Mesenchymal stem cell (in vitro differentiated cells and primary cell): Measurements from ENCODE around the gene TRPM2.

Source experiments
- DNase-seq: peaks from one replicate; pipeline ENCODE4 v3.0.0-alpha.2; 2013
- H2AFZ ChIP-seq: one replicate; pipeline ENCODE4 v1.6.1; 2013; ENCODE audit warnings: low read depth, mild to moderate bottlenecking, control low read depth, inconsistent platforms, low read length, moderate library complexity
- H2AK5ac ChIP-seq: 2 replicates; pipeline ENCODE4 v1.6.1; 2013; ENCODE audit warnings: low read length, moderate library complexity, mild to moderate bottlenecking, inconsistent platforms; ENCODE audit not compliant: severe bottlenecking
- H2BK120ac ChIP-seq: one replicate; pipeline ENCODE4 v1.6.1; 2013; ENCODE audit warnings: low read depth, mild to moderate bottlenecking, inconsistent platforms, low read length, moderate library complexity
- H2BK12ac ChIP-seq, 2 experiments: one replicate each; pipeline ENCODE4 v1.6.1; 2013; ENCODE audit warnings: inconsistent platforms in 2 of 2, low read length in 2 of 2, mild to moderate bottlenecking in 2 of 2, moderate library complexity in 2 of 2, control low read depth in 1 of 2
- H2BK15ac ChIP-seq: one replicate; pipeline ENCODE4 v1.6.1; 2013; ENCODE audit warnings: mild to moderate bottlenecking, low read depth, inconsistent platforms; ENCODE audit not compliant: poor library complexity, severe bottlenecking
- H2BK5ac ChIP-seq: 2 replicates; pipeline ENCODE4 v1.6.1; 2013; ENCODE audit warnings: low read depth, mild to moderate bottlenecking, low read length, control low read depth, inconsistent platforms; ENCODE audit not compliant: poor library complexity, severe bottlenecking
- H3K14ac ChIP-seq, 2 experiments: one replicate each; pipeline ENCODE4 v1.6.1; 2013; ENCODE audit warnings: inconsistent platforms in 2 of 2, low read length in 2 of 2, control low read depth in 1 of 2, mild to moderate bottlenecking in 1 of 2, moderate library complexity in 1 of 2
- H3K18ac ChIP-seq, 2 experiments: one replicate each; pipeline ENCODE4 v1.6.1; 2013; ENCODE audit warnings: inconsistent platforms in 2 of 2, low read length in 2 of 2, control low read depth in 1 of 2, low read depth in 1 of 2, mild to moderate bottlenecking in 1 of 2
- H3K23ac ChIP-seq, 2 experiments: one replicate each; pipeline ENCODE4 v1.6.1; 2013; ENCODE audit warnings: inconsistent platforms in 2 of 2, low read length in 2 of 2, mild to moderate bottlenecking in 2 of 2, moderate library complexity in 2 of 2, control low read depth in 1 of 2
- H3K27ac ChIP-seq: 2 replicates; pipeline ENCODE4 v1.5.1; 2013; ENCODE audit warnings: mild to moderate bottlenecking, moderate library complexity, low read length, control low read depth, inconsistent platforms; ENCODE audit not compliant: poor library complexity, severe bottlenecking
- H3K27me3 ChIP-seq, 2 experiments: 2 replicates each; pipeline versions ENCODE4 v1.6.1 to v1.7.0; 2013; ENCODE audit warnings: low read length in 2 of 2, mild to moderate bottlenecking in 2 of 2, moderate library complexity in 2 of 2, control low read depth in 1 of 2, inconsistent platforms in 1 of 2; ENCODE audit not compliant: control insufficient read depth in 1 of 2, insufficient read depth in 1 of 2
- H3K36me3 ChIP-seq, 2 experiments: 2 replicates each; pipeline versions ENCODE4 v1.6.1 to v1.7.0; 2013; ENCODE audit warnings: low read length in 2 of 2, control low read depth in 1 of 2, inconsistent platforms in 1 of 2, low read depth in 1 of 2, mild to moderate bottlenecking in 1 of 2; ENCODE audit not compliant: insufficient read depth in 2 of 2, control insufficient read depth in 1 of 2
- H3K4ac ChIP-seq, 2 experiments: one replicate each; pipeline ENCODE4 v1.6.1; 2013; ENCODE audit warnings: inconsistent platforms in 2 of 2, low read length in 2 of 2, mild to moderate bottlenecking in 2 of 2, moderate library complexity in 2 of 2, control low read depth in 1 of 2, low read depth in 1 of 2
- H3K4me1 ChIP-seq: 2 replicates; pipeline ENCODE4 v1.6.1; 2013; ENCODE audit warnings: low read depth, low read length, control low read depth; ENCODE audit not compliant: control insufficient read depth, insufficient read depth
- H3K4me2 ChIP-seq: 2 replicates; pipeline ENCODE4 v1.6.1; 2013; ENCODE audit warnings: low read length, mild to moderate bottlenecking, inconsistent platforms; ENCODE audit not compliant: poor library complexity, severe bottlenecking
- H3K4me3 ChIP-seq, 2 experiments: 2 replicates each; pipeline versions ENCODE4 v1.5.1 to v1.7.0; 2013; ENCODE audit warnings: low read length in 2 of 2, mild to moderate bottlenecking in 2 of 2, control low read depth in 1 of 2, low read depth in 1 of 2; ENCODE audit not compliant: insufficient read depth in 1 of 2
- H3K79me1 ChIP-seq: replicated peaks from 2 replicates; pipeline ENCODE4 v1.6.1; 2013; ENCODE audit warnings: mild to moderate bottlenecking, control low read depth, low read length, inconsistent platforms; ENCODE audit not compliant: poor library complexity, severe bottlenecking
- H3K9ac ChIP-seq: 2 replicates; pipeline ENCODE4 v1.7.0; 2013; ENCODE audit warnings: mild to moderate bottlenecking, low read length, moderate library complexity
- H3K9me3 ChIP-seq: 2 replicates; pipeline ENCODE4 v1.7.0; 2013; ENCODE audit warnings: mild to moderate bottlenecking, low read length; ENCODE audit not compliant: control insufficient read depth
- H4K8ac ChIP-seq: one replicate; pipeline ENCODE4 v1.6.1; 2013; ENCODE audit warnings: inconsistent platforms, mild to moderate bottlenecking, low read length, moderate library complexity
- H4K91ac ChIP-seq: one replicate; pipeline ENCODE4 v1.6.1; 2013; ENCODE audit warnings: mild to moderate bottlenecking, low read length, inconsistent platforms
- WGBS: methylation state at CpG from one replicate; pipeline ENCODE4 v1.1.7; 2013; ENCODE audit warnings: mixed read lengths; 5-methylcytosine and 5-hydroxymethylcytosine counted together

TRPM2 gene

DNA sequence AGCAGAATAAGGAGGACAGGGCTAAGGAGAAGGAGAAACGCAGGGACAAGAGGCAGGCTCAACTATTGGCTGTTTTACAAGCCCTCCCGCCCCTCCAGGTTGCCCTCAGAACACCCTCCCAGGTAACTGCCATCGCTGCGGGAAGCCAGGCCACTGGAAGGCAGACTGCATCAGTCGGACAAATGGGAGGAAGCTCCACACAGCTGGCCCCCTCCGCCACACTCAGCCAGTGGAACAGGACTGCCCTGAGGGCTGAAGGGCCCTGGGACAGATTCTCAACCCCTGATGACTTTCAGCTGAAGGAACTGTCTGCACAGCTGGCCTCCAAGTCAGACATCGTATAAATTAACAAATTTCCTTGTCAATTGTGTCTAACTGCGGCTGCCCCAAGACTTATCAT lies 123.7 kb downstream of the TRPM2 start:
- H3K23ac ChIP-seq, result no peak overlapping the region
- H3K18ac ChIP-seq, result no peak overlapping the region
- H3K9me3 ChIP-seq, result no peaks in the 10 kb centered on the region
- H3K27me3 ChIP-seq, result peaks cover 6 to 16% of the 10 kb centered on the region in 2 experiments
- H3K36me3 ChIP-seq, result no peaks in the 10 kb centered on the region
- DNase-seq, result no peak
- H2AFZ ChIP-seq, result no peak overlapping the region
- no peak overlapping the region for H3K4me3 ChIP-seq
- H3K4me1 ChIP-seq, result no peaks in the 10 kb centered on the region
- no peak overlapping the region for H2BK12ac ChIP-seq
- H4K8ac ChIP-seq, result no peak overlapping the region
- no peak overlapping the region for H2BK15ac ChIP-seq
- H3K4ac ChIP-seq, result no peak overlapping the region
- H3K79me1 ChIP-seq, result no peaks in the 10 kb centered on the region
- no peak overlapping the region for H3K4me2 ChIP-seq
- no peak overlapping the region for H3K27ac ChIP-seq
- H2BK5ac ChIP-seq, result no peak overlapping the region
- H3K9ac ChIP-seq, result no peak overlapping the region
- WGBS, result 77% methylated on average over 7 of the region's 8 CpGs
- no peak overlapping the region for H3K14ac ChIP-seq
- H2BK120ac ChIP-seq, result no peak overlapping the region
- no peak overlapping the region for H2AK5ac ChIP-seq
- H4K91ac ChIP-seq, result no peak overlapping the region

DNA sequence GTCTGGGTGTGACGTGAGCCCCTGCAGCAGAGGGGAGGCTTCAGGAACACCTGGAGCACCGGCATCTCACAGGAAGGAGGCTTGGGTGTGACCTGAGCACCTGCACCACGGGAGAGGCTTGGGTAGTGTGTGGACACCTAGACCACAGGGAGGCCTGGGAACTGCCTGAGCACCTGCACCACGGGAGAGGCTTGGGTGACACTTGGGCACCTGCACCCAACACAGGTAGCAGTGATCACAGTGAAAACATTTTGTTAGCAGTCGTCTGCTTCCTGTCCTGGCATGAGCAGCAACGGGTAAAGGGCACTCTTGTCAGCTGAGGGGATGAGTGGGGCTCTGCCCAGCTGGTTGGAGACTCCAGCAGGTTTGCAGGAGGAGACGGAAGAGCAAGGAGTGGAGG lies 124.3 kb downstream of the TRPM2 start:
- no peak overlapping the region for H3K27ac ChIP-seq
- H3K4me3 ChIP-seq, result no peak overlapping the region
- no peak overlapping the region for H2BK12ac ChIP-seq
- no peaks in the 10 kb centered on the region for H3K36me3 ChIP-seq
- no peak overlapping the region for H4K91ac ChIP-seq
- no peak for DNase-seq
- H3K23ac ChIP-seq, result no peak overlapping the region
- no peaks in the 10 kb centered on the region for H3K4me1 ChIP-seq
- H3K9ac ChIP-seq, result no peak overlapping the region
- no peak overlapping the region for H2AFZ ChIP-seq
- no peak overlapping the region for H2BK120ac ChIP-seq
- H2BK5ac ChIP-seq, result no peak overlapping the region
- no peak overlapping the region for H4K8ac ChIP-seq
- H3K14ac ChIP-seq, result no peak overlapping the region
- H3K27me3 ChIP-seq, result peaks cover 12 to 13% of the 10 kb centered on the region in 2 experiments
- no peak overlapping the region for H3K4ac ChIP-seq
- no peak overlapping the region for H2AK5ac ChIP-seq
- H3K79me1 ChIP-seq, result no peaks in the 10 kb centered on the region
- H3K4me2 ChIP-seq, result no peak overlapping the region
- H3K9me3 ChIP-seq, result no peaks in the 10 kb centered on the region
- H3K18ac ChIP-seq, result no peak overlapping the region
- no peak overlapping the region for H2BK15ac ChIP-seq
- WGBS, result 71% methylated on average over 7 of the region's 7 CpGs

DNA sequence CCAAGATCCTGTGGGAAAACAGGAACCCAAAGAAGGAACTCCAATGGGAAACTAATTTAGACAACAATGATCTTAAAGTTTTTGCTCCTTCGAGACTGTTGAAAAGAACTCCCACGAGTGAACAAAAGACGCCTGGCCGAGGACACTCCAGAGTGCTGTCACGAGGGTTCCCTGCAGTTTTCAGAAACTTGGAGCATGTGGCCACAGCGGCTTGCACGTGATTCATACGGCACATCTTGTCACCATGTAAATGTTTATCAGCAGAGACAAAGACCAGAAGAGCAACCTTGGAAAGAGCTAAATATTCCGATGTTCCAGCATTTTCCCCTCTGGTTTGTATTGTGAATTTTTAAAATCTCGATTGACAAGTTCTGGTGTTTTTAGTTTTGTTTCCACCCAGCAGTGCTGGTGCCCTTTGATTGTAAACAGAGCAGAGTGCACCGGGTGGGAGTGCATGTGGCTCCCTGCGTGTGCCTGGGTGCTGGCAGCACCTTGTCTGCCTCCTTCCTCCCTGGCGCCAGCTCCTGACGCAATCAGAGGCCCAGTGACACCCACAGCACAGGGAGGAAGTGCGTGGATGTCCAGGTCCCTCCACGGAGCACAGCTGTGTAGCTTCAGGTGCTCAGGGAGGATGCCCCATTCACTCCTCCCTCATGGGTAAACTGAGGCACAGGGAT lies 124.8 kb downstream of the TRPM2 start:
- no peak overlapping the region for H4K8ac ChIP-seq
- no peak for DNase-seq
- H3K18ac ChIP-seq, result no peak overlapping the region
- no peak overlapping the region for H3K4me2 ChIP-seq
- H3K4ac ChIP-seq, result no peak overlapping the region
- no peak overlapping the region for H2BK5ac ChIP-seq
- H3K4me3 ChIP-seq, result no peak overlapping the region
- H2AK5ac ChIP-seq, result no peak overlapping the region
- peaks cover 13 to 17% of the 10 kb centered on the region in 2 experiments for H3K27me3 ChIP-seq
- H4K91ac ChIP-seq, result no peak overlapping the region
- no peaks in the 10 kb centered on the region for H3K79me1 ChIP-seq
- no peak overlapping the region for H3K14ac ChIP-seq
- H3K9me3 ChIP-seq, result no peaks in the 10 kb centered on the region
- no peak overlapping the region for H2BK12ac ChIP-seq
- 81% methylated on average over 16 of the region's 16 CpGs for WGBS
- H2BK15ac ChIP-seq, result no peak overlapping the region
- H3K9ac ChIP-seq, result no peak overlapping the region
- no peaks in the 10 kb centered on the region for H3K4me1 ChIP-seq
- H2AFZ ChIP-seq, result no peak overlapping the region
- H3K23ac ChIP-seq, result no peak overlapping the region
- no peak overlapping the region for H3K27ac ChIP-seq
- H2BK120ac ChIP-seq, result no peak overlapping the region
- no peaks in the 10 kb centered on the region for H3K36me3 ChIP-seq

DNA sequence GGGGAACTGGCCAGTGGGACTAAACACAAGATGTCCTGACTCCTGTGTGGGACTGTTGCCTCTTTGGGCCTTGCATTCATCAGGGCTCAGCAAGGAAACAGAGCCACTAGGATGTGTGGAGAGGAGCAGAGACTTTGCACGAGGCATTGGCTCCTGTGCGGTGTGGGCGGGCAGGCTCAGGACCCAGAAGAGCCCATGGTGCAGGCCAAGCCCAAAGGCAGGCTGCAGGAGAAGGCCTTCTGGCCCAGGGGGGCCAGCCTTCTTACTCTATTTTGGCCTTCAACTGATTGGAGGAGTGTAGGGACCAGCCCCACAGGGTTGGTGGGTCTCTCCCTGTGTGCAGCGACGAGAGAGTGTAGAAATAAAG lies 125.4 kb downstream of the TRPM2 start:
- H3K14ac ChIP-seq, result no peak overlapping the region
- H3K4me3 ChIP-seq, result no peak overlapping the region
- H2BK5ac ChIP-seq, result no peak overlapping the region
- no peaks in the 10 kb centered on the region for H3K9me3 ChIP-seq
- H2AK5ac ChIP-seq, result no peak overlapping the region
- no peak for DNase-seq
- H4K91ac ChIP-seq, result no peak overlapping the region
- no peak overlapping the region for H2AFZ ChIP-seq
- no peak overlapping the region for H3K9ac ChIP-seq
- no peak overlapping the region for H3K27ac ChIP-seq
- H3K4me1 ChIP-seq, result no peaks in the 10 kb centered on the region
- no peak overlapping the region for H3K23ac ChIP-seq
- H3K4ac ChIP-seq, result no peak overlapping the region
- no peaks in the 10 kb centered on the region for H3K79me1 ChIP-seq
- H2BK120ac ChIP-seq, result no peak overlapping the region
- H3K36me3 ChIP-seq, result no peaks in the 10 kb centered on the region
- no peak overlapping the region for H2BK12ac ChIP-seq
- H4K8ac ChIP-seq, result no peak overlapping the region
- H3K4me2 ChIP-seq, result no peak overlapping the region
- H2BK15ac ChIP-seq, result no peak overlapping the region
- H3K27me3 ChIP-seq, result peaks cover 13 to 20% of the 10 kb centered on the region in 2 experiments
- 83% methylated on average over 5 of the region's 5 CpGs for WGBS
- H3K18ac ChIP-seq, result no peak overlapping the region
